GM15510 (cell line): Measurements from ENCODE around the gene CCL17.

Source experiments
- POLR2A ChIP-seq: IDR thresholded peaks from 3 replicates; pipeline ENCODE4 v1.6.1; 2011; ENCODE audit warnings: borderline replicate concordance; ENCODE audit not compliant: insufficient read length; ENCODE audit errors: extremely low read depth

CCL17 gene

GRCh38 chr16:57385083-57385482, 19.5 kb upstream of the CCL17 start:
- TF ChIP-seq POLR2A = no peak

- no peak for TF ChIP-seq POLR2A
These were observed 18.1 kb upstream of the CCL17 start for GRCh38 chr16:57386381-57386951.

- TF ChIP-seq POLR2A = no peak
These were observed 16.8 kb upstream of the CCL17 start for GRCh38 chr16:57387598-57388354.

- no peak for TF ChIP-seq POLR2A
These were observed 16.0 kb upstream of the CCL17 start for GRCh38 chr16:57388359-57389086.

GRCh38 chr16:57389087-57389468, 15.5 kb upstream of the CCL17 start:
- TF ChIP-seq POLR2A = no peak

GRCh38 chr16:57390636-57391295, 13.8 kb upstream of the CCL17 start:
- no peak for TF ChIP-seq POLR2A

- no peak for TF ChIP-seq POLR2A
These were observed 13.3 kb upstream of the CCL17 start for GRCh38 chr16:57391300-57391699.

- no peak for TF ChIP-seq POLR2A
These were observed 12.9 kb upstream of the CCL17 start for GRCh38 chr16:57391708-57392107.

- TF ChIP-seq POLR2A = no peak
These were observed 11.9 kb upstream of the CCL17 start for GRCh38 chr16:57392694-57393093.

GRCh38 chr16:57394444-57394843, 10.1 kb upstream of the CCL17 start:
- no peak for TF ChIP-seq POLR2A

- TF ChIP-seq POLR2A = no peak
These were observed 9.5 kb upstream of the CCL17 start for GRCh38 chr16:57395026-57395425.

- no peak for TF ChIP-seq POLR2A
These were observed 7.8 kb upstream of the CCL17 start for GRCh38 chr16:57396786-57397185.

GRCh38 chr16:57401943-57402640, 2.5 kb upstream of the CCL17 start:
- TF ChIP-seq POLR2A = no peak

- no peak for TF ChIP-seq POLR2A
These were observed 530 bp downstream of the CCL17 start for GRCh38 chr16:57405097-57405496.

- no peak for TF ChIP-seq POLR2A
These were observed 2.3 kb downstream of the CCL17 start for GRCh38 chr16:57406881-57407280.

- no peak for TF ChIP-seq POLR2A
These were observed 3.2 kb downstream of the CCL17 start for GRCh38 chr16:57407521-57408353.
